Liver (tissue), 3 donors: ENCODE measurements around the gene SKAP1.

Experiments used
- ATF3 ChIP-seq: IDR thresholded peaks from 2 replicates; pipeline ENCODE4 v1.6.1; 2016; ENCODE audit warnings: antibody characterized with exemption
- CTCF ChIP-seq: fragments of 150-350 bp; IDR thresholded peaks from 2 replicates; pipeline ENCODE4 v1.5.1; 2017; ENCODE audit warnings: improper control_type of control experiment, low read depth, low read length; ENCODE audit not compliant: missing input control
- GABPA ChIP-seq, 2 donors: IDR thresholded peaks in 1 of 2; conservative IDR thresholded peaks in 1 of 2; 2 replicates each; pipeline ENCODE4 v1.6.1; 2016; ENCODE audit warnings: antibody characterized with exemption in 2 of 2, mild to moderate bottlenecking in 1 of 2, moderate library complexity in 1 of 2
- RAD21 ChIP-seq, 2 donors: IDR thresholded peaks; 2 replicates each; pipeline ENCODE4 v1.6.1; 2016; ENCODE audit warnings: antibody characterized with exemption in 2 of 2, mild to moderate bottlenecking in 2 of 2
- SP1 ChIP-seq: IDR thresholded peaks from 2 replicates; pipeline ENCODE4 v1.6.1; 2018; ENCODE audit warnings: antibody characterized with exemption, mild to moderate bottlenecking
- ZBTB33 ChIP-seq: IDR thresholded peaks from 2 replicates; pipeline ENCODE4 v1.6.1; 2016; ENCODE audit warnings: antibody characterized with exemption
- donor health status: healthy.
- donor health status: healthy.

GRCh38 chr17:48278760-48279491 lies 151.1 kb downstream of the SKAP1 start:
- TF ChIP-seq SP1 = no peak
- no peak for TF ChIP-seq CTCF
- TF ChIP-seq RAD21 (IDR thresholded peaks at IDR 0.05) = no peak
- no peak for TF ChIP-seq ATF3
- no peak for TF ChIP-seq ZBTB33
- TF ChIP-seq GABPA (IDR thresholded peaks at IDR 0.05 in 1 of 2, conservative IDR thresholded peaks at IDR 0.05 in 1 of 2) = no peak
